ENCODE results near the gene SLC7A1.

- TF ChIP-seq CTCF (IDR thresholded peaks at IDR 0.05 in 8 of 11, conservative IDR thresholded peaks at IDR 0.05 in 3 of 11) (no peak), POLR2A (IDR thresholded peaks at IDR 0.05) (no peak), POLR2AphosphoS5 (IDR thresholded peaks at IDR 0.05) (no peak)
Measured at GRCh38 chr13:29480893-29481525, 114.5 kb downstream of the SLC7A1 start.

Measured in spleen (tissue), 7 donors.